ENCODE data around the gene TTYH1.
A peak's percentile ranks its signal among the peaks of the same experiment; 100 is the strongest.
"Not testable (repeated sequence)": the region's sequence is repeated elsewhere in the genome, so short reads cannot be mapped to it uniquely, and the experiment has no call there.

The TTYH1 gene

DNA sequence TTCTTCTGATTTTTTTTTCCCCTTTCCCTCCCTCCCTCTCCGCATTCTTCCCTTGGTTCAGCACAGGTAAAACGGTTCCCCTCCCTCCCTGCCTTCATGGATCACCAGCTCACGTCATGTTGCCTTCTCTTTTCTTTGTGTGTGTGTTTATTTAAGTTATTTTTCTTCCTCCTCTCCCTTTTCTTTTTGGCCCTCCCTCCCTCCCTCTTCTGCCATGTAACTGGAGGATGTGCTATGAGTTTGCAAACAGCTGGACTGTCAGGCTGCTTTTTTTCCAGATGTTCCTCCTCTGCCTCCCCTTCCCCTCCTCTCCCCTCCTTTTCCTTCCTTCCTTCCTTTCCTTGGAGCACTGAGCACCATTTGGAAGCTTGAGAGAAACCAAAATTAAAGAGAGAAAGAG, 46.3 kb downstream of the TTYH1 start:
- DNase-seq (ENCODE audit: low spot score), result no peak

DNA sequence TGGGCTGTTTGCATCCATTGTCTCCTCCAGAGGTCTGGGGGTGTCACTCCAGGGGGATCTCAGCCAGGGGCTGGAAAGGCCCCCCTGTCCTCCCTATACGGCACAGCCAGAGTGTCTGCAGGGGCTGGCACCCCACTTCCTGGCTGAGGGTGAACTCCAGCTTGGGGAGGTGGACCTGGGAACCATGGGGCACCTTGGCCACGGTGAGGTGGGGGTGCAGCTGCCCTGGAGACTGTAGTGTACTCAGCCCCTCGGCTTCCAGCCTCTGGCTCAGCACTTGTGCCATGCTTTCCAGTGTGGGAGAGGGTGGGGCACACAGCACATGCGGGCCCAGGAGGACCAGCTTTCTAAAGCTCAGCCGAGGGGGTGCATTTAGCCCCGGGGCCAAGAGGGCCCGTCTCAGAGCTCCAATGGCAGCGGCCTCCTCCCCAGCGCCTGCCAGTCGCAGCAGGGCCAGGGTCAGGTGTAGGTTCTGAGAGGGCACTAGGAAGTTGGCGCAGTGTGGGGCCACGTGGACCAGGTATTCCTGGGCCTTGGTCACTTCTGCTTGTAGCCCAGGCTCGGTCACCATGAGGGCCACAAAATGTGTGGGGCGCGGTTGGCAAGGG, 46.9 kb downstream of the TTYH1 start:
- DNase-seq (ENCODE audit: low spot score), result no peak

DNA sequence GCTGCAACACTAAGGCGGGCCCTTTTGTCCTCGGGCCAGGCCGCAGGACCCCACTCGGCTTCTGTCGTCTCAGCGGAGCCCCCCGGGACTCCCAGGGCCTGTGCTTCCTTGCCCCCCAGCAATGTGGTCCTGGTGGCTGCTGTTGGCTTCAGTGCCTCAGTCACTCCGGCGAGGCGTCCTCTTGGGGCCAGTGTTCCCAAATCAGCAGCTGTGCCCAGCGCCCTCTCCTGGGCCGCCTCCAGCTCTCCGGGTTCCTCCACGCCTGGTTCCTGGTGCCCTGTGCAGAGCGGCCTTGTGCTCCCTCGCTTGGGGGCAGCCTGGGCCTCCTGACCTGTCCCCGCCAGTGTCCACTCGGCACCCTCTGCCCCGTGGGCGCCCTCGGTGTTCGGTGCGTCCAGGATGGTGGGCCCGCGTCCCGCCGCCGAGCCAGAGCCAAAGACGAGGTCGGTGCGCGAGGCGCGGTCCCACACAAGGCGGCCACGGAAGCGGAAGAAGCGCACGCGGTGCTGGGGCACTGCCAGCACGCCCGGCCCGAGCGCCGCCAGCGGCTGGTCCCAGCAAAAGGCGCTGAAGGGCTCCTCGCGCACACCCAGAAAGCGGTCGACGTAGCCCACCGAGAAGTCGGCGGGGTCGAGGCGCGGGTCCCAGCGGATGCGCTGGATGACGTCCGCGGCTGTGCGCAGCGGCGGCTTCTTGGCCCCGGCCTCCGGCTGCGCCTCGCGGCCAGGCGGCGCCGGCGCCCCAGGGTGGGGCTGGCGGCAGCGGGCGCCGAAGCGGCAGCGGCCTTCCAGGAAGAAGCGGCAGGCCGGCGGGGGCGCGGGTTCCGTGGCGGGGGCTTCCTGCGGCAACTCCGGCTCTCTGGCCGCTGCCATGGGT, 47.6 kb downstream of the TTYH1 start:
- DNase-seq (ENCODE audit: low spot score), result peak; percentile 79

DNA sequence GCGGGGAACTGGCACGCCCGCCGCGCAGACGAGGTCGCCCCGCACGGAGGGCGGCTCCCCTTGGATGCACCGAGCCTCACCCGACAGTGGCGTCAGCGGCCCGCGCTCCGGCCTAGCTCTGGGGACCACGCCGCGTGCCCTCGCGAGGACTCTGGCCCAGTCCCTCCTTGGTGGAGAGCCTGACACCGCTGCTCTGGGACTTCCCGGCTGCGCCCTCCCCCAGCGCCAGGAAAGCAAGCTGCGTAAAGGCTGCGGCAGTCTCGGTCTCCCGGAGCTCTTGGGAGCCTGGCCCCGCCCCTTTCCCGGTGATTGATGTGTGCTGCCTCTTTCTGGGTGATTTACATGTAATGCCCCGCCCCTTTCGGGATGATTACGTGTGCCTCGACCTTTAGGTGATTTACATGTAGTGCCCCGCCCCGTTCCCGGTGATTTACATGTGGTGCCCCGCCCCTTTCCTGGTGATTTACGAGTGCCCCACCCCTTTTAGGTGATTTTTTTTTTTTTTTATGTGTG, 48.3 kb downstream of the TTYH1 start, which contains the start of gene LENG9:
LENG9 (minus strand) TSS at position 248 of the 513 bp plus-strand sequence. CDS start 252 bp downstream, outside the sequence.
- DNase-seq (ENCODE audit: low spot score), result peak; percentile 95

DNA sequence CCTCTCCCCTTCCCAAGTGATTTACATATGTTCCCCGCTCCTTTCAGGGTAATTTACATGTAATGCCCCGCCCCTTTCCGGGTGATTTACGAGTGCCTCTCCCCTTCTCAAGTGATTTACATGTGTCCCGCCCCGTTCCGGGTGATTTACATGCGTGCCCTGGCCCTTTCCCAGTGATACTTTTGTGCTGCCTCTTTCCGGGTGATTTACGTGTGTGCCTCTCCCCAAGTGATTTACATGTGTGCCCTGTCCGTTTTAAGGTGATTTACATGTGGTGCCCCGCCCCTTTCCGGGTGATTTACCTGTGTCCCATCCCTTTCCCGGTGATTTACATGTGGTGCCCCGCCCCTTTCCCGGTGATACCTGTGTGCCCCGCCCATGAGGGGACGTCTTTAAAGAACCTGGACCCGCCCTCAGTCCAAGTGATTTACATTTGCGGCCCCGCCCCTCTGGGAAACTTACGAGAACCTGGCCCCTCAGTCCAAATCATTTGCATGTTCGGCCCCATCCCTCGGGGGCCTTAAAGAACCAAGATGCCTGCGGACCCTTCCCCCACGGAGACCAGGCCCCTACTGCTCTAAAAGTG, 48.9 kb downstream of the TTYH1 start:
- peak; percentile 86 for DNase-seq (ENCODE audit: low spot score)

DNA sequence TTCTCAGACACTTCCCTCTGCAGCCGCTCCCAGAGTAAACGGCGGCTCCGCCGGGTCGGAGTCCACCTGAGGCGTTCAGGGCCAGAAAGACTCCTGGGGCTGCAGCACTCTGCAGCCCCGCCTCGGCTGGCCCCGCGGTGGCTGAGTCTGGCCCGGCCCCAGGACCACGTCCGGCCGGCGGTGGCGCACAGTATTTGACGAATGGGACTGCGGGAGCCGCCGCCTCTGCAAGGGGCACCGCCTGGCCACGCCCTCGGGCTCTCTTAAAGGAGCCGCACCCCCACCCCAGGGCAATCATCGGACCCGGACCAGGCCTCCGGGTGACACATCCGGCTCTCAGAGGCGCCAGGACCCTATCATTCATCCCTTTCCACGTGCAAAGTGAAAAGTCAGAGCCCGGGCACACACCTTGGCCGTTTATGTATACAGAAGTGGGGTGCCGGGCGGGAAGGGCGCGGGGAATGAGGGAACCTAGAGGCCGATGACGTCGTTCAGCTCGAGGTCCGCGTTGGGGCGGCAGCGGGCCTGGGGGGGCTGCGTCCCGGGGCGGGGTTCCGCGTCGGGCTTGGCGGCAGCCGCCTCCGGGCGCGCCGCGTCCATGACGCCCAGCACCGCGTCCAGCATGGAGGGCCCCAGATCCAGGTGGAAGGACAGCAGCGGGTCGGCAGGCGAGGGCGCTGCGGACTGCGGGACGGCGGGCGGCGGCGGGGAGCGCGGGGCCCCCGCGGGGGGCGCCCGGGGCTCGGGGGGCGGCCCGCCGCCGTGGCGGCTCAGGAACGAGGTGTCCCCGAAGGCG, 49.6 kb downstream of the TTYH1 start:
- peak; percentile 94 for DNase-seq (ENCODE audit: low spot score)

DNA sequence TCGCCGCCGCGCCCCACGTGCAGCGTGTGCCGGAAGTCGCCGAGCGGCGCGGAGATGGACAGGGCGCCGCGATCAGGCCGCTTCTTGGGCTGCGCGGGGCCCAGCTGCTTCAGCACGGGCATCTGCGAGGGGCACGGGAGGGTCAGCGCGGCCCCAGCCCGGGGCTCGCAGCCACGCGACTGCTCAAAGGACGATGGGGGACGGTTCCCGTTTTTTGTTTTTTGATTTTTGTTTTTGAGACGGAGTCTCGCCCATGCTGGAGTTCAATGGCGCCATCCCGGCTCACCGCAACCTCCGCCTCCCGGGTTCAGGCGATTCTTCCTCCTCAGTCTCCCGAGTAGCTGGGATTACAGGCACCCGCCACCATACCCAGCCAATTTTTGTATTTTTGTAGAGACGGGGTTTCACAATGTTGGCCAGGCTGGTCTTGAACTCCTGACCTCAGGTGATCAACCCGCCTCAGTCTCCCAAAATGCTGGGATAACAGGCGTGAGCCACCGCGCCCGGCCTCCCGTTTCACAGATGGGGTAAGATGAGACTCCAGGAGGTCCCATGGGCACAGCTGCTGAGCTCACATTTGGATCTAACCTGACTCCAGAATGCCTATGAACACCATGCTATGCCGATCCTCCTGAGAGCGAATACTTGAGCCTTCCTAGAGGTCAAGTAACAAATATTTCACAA, 50.3 kb downstream of the TTYH1 start:
- no peak for DNase-seq (ENCODE audit: low spot score)

DNA sequence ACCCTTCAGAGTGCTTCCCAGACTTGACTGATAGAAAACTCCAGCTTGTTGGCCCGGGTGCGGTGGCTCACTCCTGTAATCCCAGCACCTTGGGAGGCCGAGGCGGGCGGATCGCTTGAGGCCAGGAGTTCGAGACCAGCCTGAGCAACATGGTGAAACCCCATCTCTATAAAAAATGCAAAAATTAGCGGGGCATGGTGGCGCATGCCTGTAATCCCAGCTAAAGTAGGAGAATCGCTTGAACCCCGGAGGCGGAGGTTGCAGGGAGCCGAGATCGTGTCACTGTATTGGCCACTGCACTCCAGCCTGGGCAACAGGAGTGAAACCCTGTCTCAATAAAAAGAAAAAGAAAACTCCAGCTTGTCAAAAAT, 50.8 kb downstream of the TTYH1 start:
- DNase-seq (ENCODE audit: low spot score), result not testable (repeated sequence)

DNA sequence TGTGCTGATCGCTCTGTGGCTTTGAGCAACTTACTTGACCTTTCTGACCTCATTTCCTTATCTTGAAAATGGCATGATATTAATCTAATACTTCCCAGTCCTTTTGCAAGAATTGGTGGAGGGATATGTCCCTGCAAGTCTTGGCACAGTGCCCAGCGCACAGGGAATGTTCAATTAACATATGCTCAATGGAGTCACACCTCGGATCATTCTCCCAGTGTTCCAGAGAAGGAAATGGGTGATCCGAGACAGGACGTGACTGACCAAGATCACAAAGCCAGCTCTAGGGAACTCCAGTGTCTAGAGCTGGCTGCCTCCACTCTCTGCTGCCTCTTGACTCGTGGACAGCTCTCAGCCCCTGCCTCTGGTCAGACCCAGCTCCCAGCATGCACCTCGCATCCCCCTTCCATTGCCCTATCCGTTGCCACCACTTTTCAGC, 54.3 kb downstream of the TTYH1 start:
- DNase-seq (ENCODE audit: low spot score), result no peak

DNA sequence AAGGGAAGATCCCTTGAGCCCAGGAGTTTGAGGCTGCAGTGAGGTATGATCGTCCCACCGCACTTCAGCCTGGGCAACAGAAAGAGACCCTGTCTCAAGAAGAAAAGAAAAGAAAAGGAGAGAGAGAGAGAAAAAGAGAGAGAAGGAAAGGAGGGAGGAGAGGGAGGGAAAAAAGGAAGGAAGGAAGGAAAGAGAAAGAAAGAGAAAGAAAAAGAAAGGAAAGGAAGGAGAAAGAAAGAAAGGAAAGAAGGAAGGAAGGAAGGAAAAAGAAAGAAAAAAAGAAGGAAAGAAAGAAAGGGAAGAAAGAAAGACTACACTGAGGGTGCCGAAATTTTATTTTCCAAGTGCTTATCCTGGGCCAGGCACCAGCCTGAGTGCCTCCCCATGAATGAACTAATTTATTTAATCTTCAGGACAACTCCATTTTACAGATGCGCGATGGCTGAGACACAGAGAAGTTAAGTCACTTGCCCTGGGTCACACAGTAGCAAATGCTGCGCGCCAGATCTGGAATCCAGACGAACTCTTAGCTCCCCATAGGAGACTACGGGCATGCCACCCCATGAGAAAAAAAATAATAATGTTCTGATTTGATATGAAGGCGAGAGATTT, 55.1 kb downstream of the TTYH1 start:
- DNase-seq (ENCODE audit: low spot score), result no peak

DNA sequence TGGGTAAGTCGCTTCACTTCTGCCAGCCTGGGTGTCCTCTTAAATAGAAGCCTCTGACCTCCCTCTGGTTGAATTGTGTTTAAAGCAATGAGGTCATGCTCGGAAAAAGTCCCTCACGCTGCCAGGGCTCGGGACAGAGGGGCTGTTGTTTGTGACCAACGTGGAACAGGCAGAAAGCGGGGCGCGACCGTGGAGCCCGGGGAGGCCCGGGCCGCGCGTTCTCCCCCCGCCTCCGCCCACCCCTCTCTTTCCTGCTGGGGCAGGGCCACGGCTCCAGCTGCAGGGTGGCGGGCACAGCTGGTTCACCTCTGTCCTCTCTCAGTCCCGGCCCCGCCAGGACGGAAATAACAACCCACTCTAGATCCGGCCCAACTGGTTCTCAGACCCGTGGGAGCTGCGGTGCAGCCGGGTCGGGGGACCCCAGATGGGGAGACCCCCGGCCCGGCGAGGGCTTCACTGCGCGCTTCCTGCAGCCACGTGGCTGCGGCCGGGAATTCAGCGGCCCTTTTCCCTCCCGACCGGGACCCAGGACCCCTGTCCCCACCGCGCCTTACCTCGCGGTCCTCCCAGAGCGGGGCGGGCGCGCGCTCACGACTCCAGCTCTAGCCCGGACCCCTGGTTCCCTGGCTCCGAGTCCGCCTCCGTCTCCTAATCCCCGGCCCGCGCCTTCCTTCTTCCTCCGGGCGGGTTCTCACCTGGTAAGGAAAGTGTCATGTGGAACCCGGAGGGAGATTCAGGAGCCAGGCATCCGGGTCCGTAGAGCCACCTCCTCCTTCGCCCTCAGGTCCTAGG, 55.9 kb downstream of the TTYH1 start:
- no peak for DNase-seq (ENCODE audit: low spot score)

DNA sequence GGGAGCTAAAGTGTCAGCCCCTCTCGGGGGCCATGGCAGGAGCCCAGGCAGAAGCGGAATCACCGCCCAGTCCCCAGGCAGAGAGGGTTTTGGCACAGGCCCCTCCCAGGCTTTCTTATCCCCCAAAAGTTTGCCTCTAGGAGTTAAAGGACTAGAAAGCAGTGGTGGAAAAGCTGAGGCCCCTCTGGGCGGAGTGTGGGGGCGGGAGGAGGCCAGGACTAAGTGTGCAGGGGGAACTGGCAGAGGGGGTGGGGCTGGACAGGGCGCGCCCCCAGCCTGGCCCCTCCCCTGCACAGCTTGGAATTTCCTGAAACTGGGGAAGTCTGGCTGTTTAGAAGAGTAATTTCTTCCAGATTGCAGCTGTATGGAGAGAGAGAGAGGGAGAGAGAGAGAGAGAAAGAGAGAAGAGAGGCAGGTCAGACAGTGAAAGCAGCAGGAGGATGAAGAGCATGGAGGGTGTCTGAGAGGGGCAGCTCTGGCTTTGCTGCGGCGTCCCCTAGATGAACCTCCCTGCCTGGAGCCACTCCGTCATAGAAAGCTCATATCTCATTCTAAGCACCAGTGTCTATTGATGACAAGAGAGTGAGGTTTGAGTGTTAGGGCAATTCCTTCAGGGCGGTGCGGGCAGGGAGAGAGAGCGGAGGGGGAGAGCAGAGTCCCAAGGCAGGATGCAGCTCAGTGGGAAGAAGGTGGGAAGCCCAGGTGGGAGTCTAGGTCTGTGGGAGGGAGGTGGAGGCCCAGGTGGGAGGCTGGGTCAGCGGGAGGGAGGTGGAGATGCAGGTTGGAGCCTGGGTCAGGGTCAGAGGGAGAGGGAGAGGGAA, 58.0 kb downstream of the TTYH1 start, which contains the start of gene CDC42EP5:
CDC42EP5 (minus strand) TSS at position 226 of the 821 bp plus-strand sequence. CDS start 7,749 bp downstream, outside the sequence.
- DNase-seq (ENCODE audit: low spot score), result peak; percentile 61

DNA sequence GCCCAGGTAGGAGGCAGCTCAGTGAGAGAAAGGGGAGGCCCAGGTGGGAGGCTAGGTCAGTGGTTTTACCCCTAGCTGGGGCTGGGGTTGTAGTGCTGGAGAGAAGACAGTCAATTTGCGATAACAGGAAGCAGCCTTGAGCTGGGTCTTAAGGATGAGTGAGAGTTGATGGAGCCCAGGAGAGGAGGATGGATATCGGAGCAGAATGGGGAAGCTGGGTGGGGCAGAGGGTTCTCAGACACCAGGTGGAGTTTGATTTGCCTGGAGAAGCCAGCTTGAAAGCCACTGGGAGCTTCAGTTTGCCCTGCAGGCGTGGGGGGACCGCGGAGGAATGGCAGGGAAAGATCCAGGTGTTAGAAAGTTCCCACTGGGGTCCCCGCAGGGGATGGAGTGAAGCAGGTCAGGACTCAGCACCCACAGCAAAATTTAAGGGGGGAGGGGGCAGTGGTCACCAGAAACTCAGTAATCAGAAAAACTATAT, 58.7 kb downstream of the TTYH1 start:
- DNase-seq (ENCODE audit: low spot score), result no peak

DNA sequence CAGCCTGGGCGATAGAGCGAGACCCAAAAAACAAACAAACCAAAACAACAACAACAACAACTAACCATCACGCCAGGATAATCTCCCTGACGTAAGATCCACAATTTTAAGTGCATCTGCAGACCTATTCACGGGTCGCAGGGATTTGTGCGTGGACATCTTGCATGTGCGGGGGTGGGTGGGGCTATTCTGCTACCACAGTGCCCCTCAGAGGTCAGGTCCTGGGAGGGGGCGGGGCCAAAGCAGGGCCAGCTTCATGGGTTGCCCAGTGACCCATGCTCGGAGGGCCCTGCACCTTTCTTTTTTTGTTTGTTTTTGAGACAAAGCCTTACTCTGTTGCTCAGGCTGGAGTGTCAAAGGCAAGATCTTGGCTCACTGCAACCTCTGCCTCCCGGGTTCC, 60.4 kb downstream of the TTYH1 start:
- no peak for DNase-seq (ENCODE audit: low spot score)

DNA sequence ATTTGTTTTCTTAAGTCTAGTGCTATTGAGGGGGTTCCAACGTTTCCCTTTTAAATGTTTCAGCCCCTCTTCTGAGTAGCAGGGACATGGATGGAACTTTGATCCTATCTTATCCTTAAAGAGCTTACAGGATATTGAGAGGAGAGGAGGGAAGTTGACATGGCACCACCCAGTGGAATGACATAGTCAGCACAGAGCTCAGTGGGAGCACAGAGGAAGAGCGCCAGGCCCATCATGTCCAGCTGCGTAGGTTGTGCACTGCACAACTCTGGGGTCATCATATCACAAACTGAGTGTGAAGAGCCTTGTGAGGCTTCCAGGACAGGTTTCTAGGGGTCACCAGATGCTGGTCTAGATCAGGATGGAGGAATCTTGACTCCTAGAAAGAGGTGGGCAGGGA, 62.4 kb downstream of the TTYH1 start:
- no peak for DNase-seq (ENCODE audit: low spot score)

DNA sequence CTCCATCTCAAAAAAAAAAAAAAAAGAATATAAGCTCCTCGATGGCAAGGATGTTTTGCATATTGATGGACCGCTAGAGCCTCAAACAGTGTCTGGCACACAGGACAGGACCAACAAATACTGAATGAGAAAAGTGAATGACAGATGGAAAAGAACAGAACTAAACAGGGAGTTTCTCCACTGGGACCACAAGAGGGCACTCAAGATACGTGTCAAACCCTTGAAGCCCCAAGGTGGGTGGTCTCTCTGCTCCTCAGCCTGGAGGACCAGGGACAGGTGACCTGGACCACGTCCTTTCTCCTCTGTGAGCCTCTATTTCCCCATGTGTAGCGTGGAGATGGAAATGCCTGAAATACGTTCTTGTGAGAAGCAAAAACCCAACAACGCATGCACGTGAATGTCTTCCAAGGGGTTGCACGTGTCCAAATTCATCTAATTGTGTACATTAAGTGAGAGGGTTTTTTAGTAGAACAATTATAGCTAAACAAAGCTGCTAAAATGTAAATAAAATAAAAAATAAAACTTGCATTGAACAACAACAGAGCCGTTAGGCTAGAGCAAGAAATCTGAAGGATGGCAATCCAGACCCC, 63.5 kb downstream of the TTYH1 start:
- DNase-seq (ENCODE audit: low spot score), result peak; percentile 79

DNA sequence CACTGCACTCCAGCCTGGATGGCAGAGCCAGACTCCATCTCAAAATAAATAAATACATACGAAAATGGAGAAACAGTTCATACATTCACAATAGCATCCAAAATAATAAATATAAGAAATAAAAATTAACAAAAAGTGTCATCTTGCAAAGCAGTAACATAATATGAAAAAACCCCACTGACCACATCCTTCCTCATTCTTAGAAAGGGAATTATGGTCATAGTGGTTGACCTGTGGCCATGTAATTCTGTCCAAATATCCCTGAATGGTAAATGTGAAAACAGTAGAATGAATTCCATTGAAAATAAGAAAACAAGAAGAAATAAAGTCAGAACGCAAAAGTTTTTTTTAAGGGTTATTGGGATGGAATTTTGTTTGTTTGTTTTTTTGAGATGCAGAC, 64.8 kb downstream of the TTYH1 start:
- no peak for DNase-seq (ENCODE audit: low spot score)

DNA sequence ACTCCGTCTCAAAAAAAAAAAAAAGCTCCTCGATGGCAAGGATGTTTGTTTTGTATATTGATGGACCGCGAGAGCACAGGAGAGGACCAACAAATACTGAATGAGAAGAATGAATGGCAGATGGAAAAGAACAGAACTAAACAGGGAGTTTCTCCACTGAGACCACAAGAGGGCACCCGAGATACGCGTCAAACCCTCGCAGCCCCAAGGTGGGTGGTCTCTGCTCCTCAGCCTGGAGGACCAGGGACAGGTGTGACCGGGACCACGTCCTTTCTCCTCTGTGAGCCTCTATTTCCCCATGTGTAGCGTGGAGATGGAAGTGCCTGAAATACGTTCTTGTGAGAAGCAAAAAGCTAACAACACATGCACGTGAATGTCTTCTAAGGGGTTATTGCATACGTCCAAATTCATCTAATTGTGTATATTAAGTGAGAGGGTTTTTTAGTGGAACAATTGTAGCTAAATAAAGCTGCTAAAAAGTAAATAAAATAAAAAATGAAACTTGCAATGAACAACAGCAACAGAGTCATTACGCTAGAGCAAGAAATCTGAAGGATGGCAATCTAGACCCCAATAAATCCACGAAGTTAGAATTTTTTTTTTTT, 66.2 kb downstream of the TTYH1 start:
- DNase-seq (ENCODE audit: low spot score), result peak; percentile 87
